GM12872 (cell line): Measurements from ENCODE around the gene HDAC4.

Source experiments
- CTCF ChIP-seq: IDR thresholded peaks from 3 replicates; pipeline ENCODE4 v1.5.1; 2011; ENCODE audit warnings: low read depth, mild to moderate bottlenecking, low read length, moderate library complexity; ENCODE audit not compliant: insufficient read depth

Gene HDAC4

GRCh38 chr2:239225371-239225851, 175.4 kb downstream of the HDAC4 start:
- TF ChIP-seq CTCF = no peak

GRCh38 chr2:239224955-239225354, 175.9 kb downstream of the HDAC4 start:
- TF ChIP-seq CTCF = no peak

- no peak for TF ChIP-seq CTCF
Observed at GRCh38 chr2:239224199-239224570, 176.6 kb downstream of the HDAC4 start.

GRCh38 chr2:239223310-239224198, 177.3 kb downstream of the HDAC4 start:
- TF ChIP-seq CTCF = no peak

GRCh38 chr2:239222706-239223309, 178.0 kb downstream of the HDAC4 start:
- no peak for TF ChIP-seq CTCF

- TF ChIP-seq CTCF = no peak
Observed at GRCh38 chr2:239222312-239222660, 178.5 kb downstream of the HDAC4 start.

- TF ChIP-seq CTCF = no peak
Observed at GRCh38 chr2:239220981-239221396, 179.8 kb downstream of the HDAC4 start.
